Heart left ventricle (tissue), 16 donors: ENCODE measurements around the gene FBXW12. TPM values are rescaled to one million over a fixed set of nuclear protein-coding genes. Genes with fewer than 3 reads are reported as not detected.
"Not testable (repeated sequence)": the region's sequence is repeated elsewhere in the genome, so short reads cannot be mapped to it uniquely, and the experiment has no call there.

Experiments used
- ATAC-seq, 4 donors: fragments of 200-7000 bp; cut with Tn5 transposase; one replicate each; pipeline ENCODE4 v1.9.1; 2020 to 2022; ENCODE audit warnings: moderate library complexity in 4 of 4, mild to moderate bottlenecking in 3 of 4, moderate number of reproducible peaks in 1 of 4
- DNase-seq, 5 donors: peaks; one replicate each; pipeline ENCODE4 v3.0.0-alpha.2; 2020
- H3K27ac ChIP-seq, 12 donors: fragments of 200-600 bp; sonication (generic) in 4 of 12; one replicate each; pipeline versions ENCODE4 v1.5.0 to v1.8.0; 2016 to 2022; ENCODE audit warnings: mild to moderate bottlenecking in 2 of 12
- H3K27me3 ChIP-seq, 9 donors: fragments of 200-600 bp; sonication (generic) in 2 of 9; one replicate each; pipeline versions ENCODE4 v1.5.1 to v1.8.0; 2016 to 2022; ENCODE audit warnings: mild to moderate bottlenecking in 3 of 9
- H3K36me3 ChIP-seq, 9 donors: fragments of 200-600 bp; sonication (generic) in 2 of 9; one replicate each; pipeline versions ENCODE4 v1.5.0 to v1.8.0; 2018 to 2022; ENCODE audit warnings: mild to moderate bottlenecking in 2 of 9
- H3K4me1 ChIP-seq, 12 donors: fragments of 200-600 bp; sonication (generic) in 4 of 12; one replicate each; pipeline versions ENCODE4 v1.5.0 to v1.8.0; 2016 to 2022; ENCODE audit warnings: mild to moderate bottlenecking in 3 of 12
- H3K4me3 ChIP-seq, 12 donors: fragments of 200-600 bp; sonication (generic) in 4 of 12; one replicate each; pipeline versions ENCODE4 v1.5.0 to v1.8.0; 2017 to 2022; ENCODE audit warnings: mild to moderate bottlenecking in 9 of 12, moderate library complexity in 4 of 12
- H3K9me3 ChIP-seq, 12 donors: fragments of 200-600 bp; sonication (generic) in 4 of 12; one replicate each; pipeline versions ENCODE4 v1.5.0 to v1.8.0; 2016 to 2022; ENCODE audit warnings: mild to moderate bottlenecking in 1 of 12
- POLR2A ChIP-seq, 2 donors: fragments of 450-650 bp; IDR thresholded peaks; one replicate each; pipeline ENCODE4 v1.6.1; 2017; ENCODE audit warnings: antibody characterized with exemption in 2 of 2, mild to moderate bottlenecking in 2 of 2, moderate library complexity in 2 of 2
- WGBS, 4 donors: extraction: QIAGEN DNeasy Blood & Tissue Kit in 2 of 4; methylation state at CpG; one replicate each; pipeline versions ENCODE4 v1.1.5 to v1.1.7; 2013 to 2018; 5-methylcytosine and 5-hydroxymethylcytosine counted together
- intact Hi-C, 10 donors: fragments of 100-400 bp; cut with DNase I; formaldehyde crosslinking; loops; one replicate each; pipeline versions ENCODE4 v1.11.1 to v1.14.2; 2022
- long read RNA-seq, 3 donors: library from polyadenylated mRNA; unstranded; transcript quantifications; one replicate each; pipeline ENCODE4 v2.0.0, GENCODE V29; 2020 to 2021
- polyA plus RNA-seq, 2 donors: library from polyadenylated mRNA; stranded (reverse); fragments of 200-250 nt; gene quantifications; one replicate each; pipeline ENCODE4 v1.2.3, GENCODE V29; 2013
- total RNA-seq, 9 donors: library from RNA; depleted of rRNA in 2 of 9; stranded (reverse); fragments of >200 nt in 2 of 9; fragmentation: NEBNext Ultra II Directional in 3 of 9; extraction: Animal tissue kit (Norgen Biotek cat#: 25700) in 3 of 9; gene quantifications; one replicate each; pipeline versions ENCODE4 v1.1.0 to v1.2.4, GENCODE V29; 2016 to 2023
- TF ChIP-seq, protein P1 (sequence below), 12 donors: fragments of 200-600 bp; sonication (generic) in 4 of 12; IDR thresholded peaks; one replicate each; pipeline versions ENCODE4 v1.5.0 to v1.8.0; 2018 to 2022; ENCODE audit warnings: antibody characterized with exemption in 12 of 12, mild to moderate bottlenecking in 5 of 12
- donor health status: ischemic (EF 13 %, LVEDD 7.1; RV severe dilation, severe dysfunction).
- donor health status: healthy with polysubstance abuse.
- donor health status: DM: no; HTN: yes; CAD: no.
- donor health status: DM: no; HTN: no; CAD: no.
- donor health status: ischemic (EF 25% LVEDD 6.9; RV normal size, moderate dysfunction).
- donor health status: ischemic (EF 25% LVEDD 5.7; RV mildly dilated, moderate dysfunction).
- donor health status: healthy.
- donor health status: DM: yes; HTN: yes; CAD: no.
- donor health status: ischemic (EF 35%, LVEDD 5.7; RV mildly dilated, moderate dysfunction).
- donor health status: nonischemic (EF 11% LVEDD 7.7; RV severe dilation, severe dysfunction).
- donor health status: DM: yes; HTN: yes; CAD: no.
- donor health status: PGD.
- donor health status: ischemic (EF 29% LVEDD 5.4; RV normal size, mild dysfunction).
- donor health status: nonischemic (EF 23%, LVEDD 6.1; RV moderate dilation, normal function).

The FBXW12 gene, protein sequence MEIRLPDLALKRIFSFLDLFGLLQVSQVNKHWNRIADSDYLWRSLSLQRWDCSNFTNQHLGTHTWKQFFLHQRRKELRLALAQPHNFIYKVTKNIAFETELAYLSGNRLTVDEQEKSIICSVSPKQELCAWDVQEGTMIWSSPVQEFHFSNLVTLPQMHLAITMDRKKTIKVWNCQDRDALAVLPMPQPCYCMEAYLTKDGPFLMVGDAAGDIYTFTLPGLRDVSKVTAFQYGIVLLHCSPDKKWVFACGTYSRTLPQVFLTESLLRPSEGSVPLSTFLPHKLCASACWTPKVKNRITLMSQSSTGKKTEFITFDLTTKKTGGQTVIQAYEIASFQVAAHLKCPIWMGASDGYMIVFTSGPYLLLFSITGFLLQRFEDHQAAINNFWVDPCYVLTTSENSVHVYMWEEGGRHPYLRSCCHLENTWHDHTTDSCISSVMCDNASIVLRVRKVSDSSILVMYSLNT
- not detected for total RNA-seq
- not detected for polyA plus RNA-seq
- long read RNA-seq, donor 1 = 0 reads
- long read RNA-seq, donor 2 = 0 reads
- long read RNA-seq, donor 3 = 0 reads

DNA sequence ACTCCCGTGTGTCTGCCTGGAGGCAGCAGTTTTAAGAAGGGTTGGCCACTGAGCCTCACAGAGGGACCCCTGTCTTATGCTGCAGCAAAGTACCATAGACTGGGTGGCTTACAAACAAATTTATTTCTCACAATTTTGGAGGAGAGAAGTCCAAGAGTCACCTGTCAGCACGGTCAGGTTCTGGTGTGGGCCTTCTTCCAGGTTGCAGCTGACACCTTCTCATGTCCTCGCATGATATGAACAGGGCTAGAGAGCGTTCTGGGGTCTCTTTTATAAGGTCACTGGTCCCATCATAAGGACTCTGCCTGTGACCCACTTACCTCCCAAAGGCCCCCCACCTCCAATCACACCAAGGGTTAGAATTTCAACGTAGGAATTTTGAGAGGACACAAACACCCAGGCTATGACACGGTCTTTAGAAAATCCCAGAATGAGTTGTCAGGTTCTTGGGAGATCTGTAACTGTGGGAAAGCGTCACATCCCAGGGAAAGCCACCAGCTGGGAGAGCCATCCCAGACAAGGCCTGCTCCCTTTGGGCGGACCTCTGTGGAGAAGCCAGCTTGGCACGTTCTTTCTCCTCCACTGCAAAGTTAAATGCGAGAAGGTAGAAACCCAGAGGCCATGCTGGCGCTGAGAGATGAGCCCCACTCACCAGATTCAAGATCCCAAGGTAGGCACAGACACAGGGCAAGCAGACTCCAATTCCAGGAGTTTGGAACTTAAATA, at the start of gene FBXW12:
FBXW12 (plus strand) TSS at position 569 of the 726 bp plus-strand sequence. CDS start 549 bp downstream, outside the sequence.
- intact Hi-C loops = no loop called here
- Histone ChIP-seq H3K27me3 (no peaks in the 10 kb centered on the region), H3K4me1 (no peaks in the 10 kb centered on the region), H3K4me3 (no peak within 1 kb of the TSS), H3K9me3 (no peaks in the 10 kb centered on the region), H3K36me3 (no peaks in the 10 kb centered on the region), H3K27ac (no peak within 1 kb of the TSS)
- TF ChIP-seq POLR2A (IDR thresholded peaks at IDR 0.05) = no peak
- TF ChIP-seq, protein P1, sequence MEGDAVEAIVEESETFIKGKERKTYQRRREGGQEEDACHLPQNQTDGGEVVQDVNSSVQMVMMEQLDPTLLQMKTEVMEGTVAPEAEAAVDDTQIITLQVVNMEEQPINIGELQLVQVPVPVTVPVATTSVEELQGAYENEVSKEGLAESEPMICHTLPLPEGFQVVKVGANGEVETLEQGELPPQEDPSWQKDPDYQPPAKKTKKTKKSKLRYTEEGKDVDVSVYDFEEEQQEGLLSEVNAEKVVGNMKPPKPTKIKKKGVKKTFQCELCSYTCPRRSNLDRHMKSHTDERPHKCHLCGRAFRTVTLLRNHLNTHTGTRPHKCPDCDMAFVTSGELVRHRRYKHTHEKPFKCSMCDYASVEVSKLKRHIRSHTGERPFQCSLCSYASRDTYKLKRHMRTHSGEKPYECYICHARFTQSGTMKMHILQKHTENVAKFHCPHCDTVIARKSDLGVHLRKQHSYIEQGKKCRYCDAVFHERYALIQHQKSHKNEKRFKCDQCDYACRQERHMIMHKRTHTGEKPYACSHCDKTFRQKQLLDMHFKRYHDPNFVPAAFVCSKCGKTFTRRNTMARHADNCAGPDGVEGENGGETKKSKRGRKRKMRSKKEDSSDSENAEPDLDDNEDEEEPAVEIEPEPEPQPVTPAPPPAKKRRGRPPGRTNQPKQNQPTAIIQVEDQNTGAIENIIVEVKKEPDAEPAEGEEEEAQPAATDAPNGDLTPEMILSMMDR (IDR thresholded peaks at IDR 0.05) = no peak
- no peak for DNase-seq
- ATAC-seq = no peak
- 88 to 95% (median 91%) methylated on average over 9 to 11 of the region's 11 CpGs for WGBS, 4 donors

DNA sequence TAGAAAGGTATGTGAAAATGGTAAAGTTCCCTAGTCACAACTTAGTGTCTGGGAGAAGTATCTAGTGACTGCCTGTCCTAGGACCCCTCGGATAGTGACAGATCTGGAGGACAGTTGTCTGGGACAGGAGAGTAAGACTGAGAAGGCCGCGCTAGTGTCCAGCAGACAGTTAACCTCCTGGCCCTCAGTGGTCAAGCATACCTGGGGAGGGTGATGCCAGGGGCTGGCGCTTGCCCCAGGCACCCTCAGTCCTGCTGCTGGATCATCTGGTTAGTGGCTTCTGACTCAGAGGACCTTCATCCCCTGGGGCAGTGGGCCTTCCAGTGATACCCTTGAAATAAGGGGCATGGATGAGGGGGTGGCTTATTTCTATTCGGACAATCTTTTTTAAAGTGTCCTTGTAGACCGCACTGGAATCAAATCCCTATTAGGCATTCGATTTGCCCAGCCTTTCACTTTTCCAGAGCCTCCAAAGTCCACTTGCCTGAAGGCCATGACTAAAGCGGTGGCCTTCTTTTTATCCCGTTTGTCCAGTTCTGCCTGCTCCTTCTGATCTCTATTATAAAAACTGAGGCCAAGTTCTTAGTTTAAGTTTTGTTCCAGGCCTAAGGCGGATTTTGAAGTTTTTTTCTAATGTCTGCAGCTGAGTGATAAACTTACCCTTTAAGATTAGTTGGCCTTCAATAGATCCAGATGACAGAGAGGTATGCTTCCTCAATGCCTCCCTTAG, 40.1 kb upstream of the FBXW12 start:
- ATAC-seq, H3K9me3 ChIP-seq, H3K4me3 ChIP-seq, DNase-seq, H3K4me1 ChIP-seq, H3K27ac ChIP-seq, H3K36me3 ChIP-seq, H3K27me3 ChIP-seq, intact Hi-C loops: not testable (repeated sequence)
- WGBS, 4 donors = 84 to 94% (median 88%) methylated on average over 10 of the region's 10 CpGs

DNA sequence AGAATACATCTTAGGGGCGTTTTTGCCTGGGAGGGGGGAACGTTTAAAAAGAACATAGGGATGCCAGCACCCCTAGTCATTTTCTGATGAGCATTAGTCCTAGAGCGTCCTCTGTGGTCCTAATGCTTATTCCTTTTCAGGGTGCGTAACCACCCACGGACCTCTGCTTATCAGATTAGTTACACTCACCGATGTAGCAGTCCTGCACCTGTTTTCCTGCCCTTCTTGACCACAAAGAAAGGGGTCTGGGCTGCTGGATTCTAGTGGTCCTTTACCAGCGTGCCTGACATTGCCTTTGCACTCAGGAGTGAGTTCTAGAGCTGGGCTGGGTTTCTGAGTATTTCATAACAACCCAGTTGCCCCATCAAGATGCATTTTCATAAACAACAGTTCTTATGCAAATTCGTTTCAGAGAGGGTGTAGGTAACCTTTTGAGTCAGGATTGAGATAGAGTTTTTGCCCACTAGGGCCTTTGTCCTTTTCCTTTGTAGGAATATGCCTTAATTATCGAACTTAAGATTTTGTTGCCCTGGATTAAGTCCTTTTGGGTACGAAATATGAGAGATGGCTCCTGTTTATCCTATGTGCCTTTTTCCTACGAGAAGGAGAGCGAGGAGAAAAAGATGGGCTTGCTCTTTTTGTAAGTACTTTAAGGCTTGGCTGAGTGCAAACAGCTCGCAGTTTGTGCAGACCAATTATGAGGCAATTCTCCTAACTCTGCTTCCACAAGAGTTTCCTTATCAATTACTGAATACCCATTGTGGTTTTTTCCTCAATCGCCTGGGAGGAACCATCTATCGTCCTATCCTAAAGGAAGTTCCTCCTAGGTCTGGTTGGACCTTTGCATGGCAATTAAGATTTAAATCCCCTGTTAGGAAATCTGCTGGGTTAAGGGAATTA, 38.4 kb upstream of the FBXW12 start, which contains the start of gene SPINK8:
SPINK8 (minus strand) TSS at position 316 of the 900 bp plus-strand sequence. CDS start 5,320 bp downstream, outside the sequence.
- H3K27ac ChIP-seq, H3K4me1 ChIP-seq, H3K27me3 ChIP-seq, ATAC-seq, intact Hi-C loops, H3K4me3 ChIP-seq, H3K36me3 ChIP-seq, H3K9me3 ChIP-seq, DNase-seq: not testable (repeated sequence)
- WGBS, 4 donors = 60 to 78% (median 73%) methylated on average over 15 of the region's 15 CpGs

DNA sequence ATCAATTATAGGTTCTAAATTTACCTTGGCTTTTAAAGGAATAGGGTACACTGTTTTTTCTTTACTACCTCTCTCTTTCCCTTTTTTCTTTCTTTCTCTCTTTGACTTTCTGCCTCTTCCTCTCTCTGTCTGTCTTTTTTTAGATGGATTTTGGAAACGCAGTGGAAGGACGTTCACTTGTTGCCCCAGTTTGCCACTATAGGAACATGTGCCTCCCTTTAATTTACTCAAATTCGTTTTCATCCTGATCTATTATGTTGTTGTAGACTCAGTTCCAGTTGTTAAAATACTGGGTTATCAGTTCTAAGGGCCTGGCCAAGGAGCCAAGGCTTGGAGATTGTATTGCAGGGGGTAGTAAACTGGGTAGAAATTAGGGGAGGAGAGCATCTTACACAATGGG, 37.4 kb upstream of the FBXW12 start:
- WGBS, 4 donors = 75 to 82% (median 78%) methylated on average over 3 of the region's 3 CpGs
- TF ChIP-seq, protein P1 (IDR thresholded peaks at IDR 0.05) = no peak
- no peak for TF ChIP-seq POLR2A (IDR thresholded peaks at IDR 0.05)
- no peaks in the 10 kb centered on the region for H3K36me3 ChIP-seq
- peaks cover 0 to 4% (median 0%) of the 10 kb centered on the region in 9 donors for H3K27me3 ChIP-seq
- intact Hi-C loops = no loop called here
- peak overlapping the region in 1 of 12 donors; percentile 37 for H3K27ac ChIP-seq
- no peaks in the 10 kb centered on the region for H3K4me1 ChIP-seq
- DNase-seq = no peak
- H3K9me3 ChIP-seq = peaks cover 0 to 9% (median 0%) of the 10 kb centered on the region in 12 donors
- H3K4me3 ChIP-seq = no peak overlapping the region
- no peak for ATAC-seq

DNA sequence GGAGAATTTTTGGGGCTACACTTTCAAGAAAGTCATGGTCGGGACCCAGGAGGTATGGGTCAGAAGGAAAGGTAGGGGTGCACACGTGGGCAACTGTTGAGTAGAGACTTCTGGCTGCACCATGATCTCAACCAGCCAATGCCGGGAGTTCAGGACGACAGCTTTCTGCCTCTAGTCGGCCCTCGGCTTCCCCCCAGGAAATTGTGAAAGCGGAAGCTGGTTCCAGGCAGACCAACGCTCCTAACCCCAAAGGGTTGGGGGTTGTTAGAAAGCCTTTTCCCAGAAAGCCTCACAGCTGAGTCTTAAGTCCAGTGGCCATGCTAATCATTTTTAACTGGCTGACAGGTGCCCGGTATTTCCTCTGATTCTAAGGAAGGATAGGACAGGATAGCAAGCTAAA, 36.7 kb upstream of the FBXW12 start:
- peak in 1 of 5 donors; percentile 18 for DNase-seq
- WGBS, 4 donors = 54 to 79% (median 77%) methylated on average over 9 of the region's 9 CpGs
- H3K9me3 ChIP-seq, intact Hi-C loops, H3K27me3 ChIP-seq, H3K36me3 ChIP-seq, H3K4me1 ChIP-seq, ATAC-seq: not testable (repeated sequence)
- Histone ChIP-seq H3K27ac (peak overlapping the region in 1 of 12 donors; percentile 37), H3K4me3 (peak overlapping the region in 1 of 12 donors; percentile 25)

DNA sequence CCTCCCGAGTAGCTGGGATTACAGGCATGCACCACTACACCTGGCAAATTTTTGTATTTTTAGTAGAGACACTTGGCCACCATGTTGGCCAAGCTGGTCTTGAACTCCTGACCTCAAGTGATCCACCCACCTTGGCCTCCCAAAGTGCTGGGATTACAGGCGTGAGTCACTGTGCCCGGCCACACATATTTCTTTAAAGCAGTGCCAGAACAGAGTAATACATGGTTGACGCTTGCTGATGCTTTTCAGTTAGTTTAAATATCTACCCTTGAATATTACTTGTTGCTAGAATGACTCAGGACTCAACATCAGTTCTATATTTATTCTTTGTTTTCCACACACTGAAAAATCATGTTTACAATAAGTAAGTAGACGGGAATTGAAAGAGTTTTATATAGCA, 34.5 kb upstream of the FBXW12 start:
- ATAC-seq, H3K27me3 ChIP-seq, H3K9me3 ChIP-seq, DNase-seq, H3K27ac ChIP-seq, H3K4me1 ChIP-seq, H3K4me3 ChIP-seq, H3K36me3 ChIP-seq, intact Hi-C loops: not testable (repeated sequence)
- WGBS, 4 donors = 80 to 86% (median 83%) methylated on average over 5 of the region's 5 CpGs
